ENCODE measurements around the gene FOXP3. TPM values are rescaled to one million over a fixed set of nuclear protein-coding genes. Genes with fewer than 3 reads are reported as not detected.

FOXP3 gene
- total RNA-seq, 1 experiment from 2014 or later = not detected

DNA sequence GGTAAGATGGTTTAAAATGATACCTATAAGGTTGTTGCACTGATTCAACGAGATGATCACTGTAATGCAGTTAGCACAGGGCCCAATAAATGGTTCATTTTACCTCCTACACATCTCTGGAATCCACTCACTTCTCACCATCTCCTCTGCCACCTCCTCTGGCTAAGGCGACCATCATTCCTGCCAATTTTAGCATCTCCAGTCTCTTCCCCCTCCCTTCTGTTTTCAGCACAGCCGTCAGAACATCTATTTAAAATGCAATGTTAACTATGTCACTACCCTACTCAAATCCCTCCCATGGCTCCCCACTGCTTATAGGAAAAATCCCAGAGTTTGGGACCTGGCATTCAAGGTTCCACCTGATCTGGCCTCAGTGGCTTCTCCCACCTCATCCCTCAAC, 61.0 kb downstream of the FOXP3 start:
- no peak for DNase-seq (ENCODE audit: low spot score)
- BruUV-seq (replicated peaks) = no TSS peak
- H3K9me3 ChIP-seq (ENCODE audit: low read depth, low read length, poor library complexity, severe bottlenecking) = no peaks in the 10 kb centered on the region
- H3K4me1 ChIP-seq (ENCODE audit: insufficient read depth, low read length, poor library complexity, severe bottlenecking) = peaks cover 4% of the 10 kb centered on the region
- no peak overlapping the region for H3K27ac ChIP-seq (ENCODE audit: low read depth, low read length, poor library complexity, severe bottlenecking)
- no peaks in the 10 kb centered on the region for H3K27me3 ChIP-seq (replicated peaks; ENCODE audit: insufficient read depth, low read depth, low read length, poor library complexity)
- CTCF ChIA-PET = no interaction called here
- intact Hi-C loops (cut with micrococcal nuclease; ENCODE audit: unreplicated experiment) = no loop called here
- no peaks in the 10 kb centered on the region for H3K36me3 ChIP-seq (ENCODE audit: insufficient read depth, low read length, poor library complexity, severe bottlenecking)
- TF ChIP-seq EZH2 (IDR thresholded peaks at IDR 0.05; ENCODE audit: borderline replicate concordance, low read depth, low read length, poor library complexity, severe bottlenecking) = no peak
- TF ChIP-seq, protein P1, sequence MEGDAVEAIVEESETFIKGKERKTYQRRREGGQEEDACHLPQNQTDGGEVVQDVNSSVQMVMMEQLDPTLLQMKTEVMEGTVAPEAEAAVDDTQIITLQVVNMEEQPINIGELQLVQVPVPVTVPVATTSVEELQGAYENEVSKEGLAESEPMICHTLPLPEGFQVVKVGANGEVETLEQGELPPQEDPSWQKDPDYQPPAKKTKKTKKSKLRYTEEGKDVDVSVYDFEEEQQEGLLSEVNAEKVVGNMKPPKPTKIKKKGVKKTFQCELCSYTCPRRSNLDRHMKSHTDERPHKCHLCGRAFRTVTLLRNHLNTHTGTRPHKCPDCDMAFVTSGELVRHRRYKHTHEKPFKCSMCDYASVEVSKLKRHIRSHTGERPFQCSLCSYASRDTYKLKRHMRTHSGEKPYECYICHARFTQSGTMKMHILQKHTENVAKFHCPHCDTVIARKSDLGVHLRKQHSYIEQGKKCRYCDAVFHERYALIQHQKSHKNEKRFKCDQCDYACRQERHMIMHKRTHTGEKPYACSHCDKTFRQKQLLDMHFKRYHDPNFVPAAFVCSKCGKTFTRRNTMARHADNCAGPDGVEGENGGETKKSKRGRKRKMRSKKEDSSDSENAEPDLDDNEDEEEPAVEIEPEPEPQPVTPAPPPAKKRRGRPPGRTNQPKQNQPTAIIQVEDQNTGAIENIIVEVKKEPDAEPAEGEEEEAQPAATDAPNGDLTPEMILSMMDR (conservative IDR thresholded peaks at IDR 0.05; ENCODE audit: low read depth, low read length) = no peak
- POLR2A ChIA-PET (ENCODE audit: low non-redundant PET) = no interaction called here
- H3K4me3 ChIP-seq (ENCODE audit: low read depth, low read length, poor library complexity, severe bottlenecking) = no peak overlapping the region

GRCh38 chrX:49202022-49202421, 62.5 kb downstream of the FOXP3 start:
- CTCF ChIA-PET = interaction anchor here (0.6 kb wide), 1 partner anchor 911 kb away, joined by 3 read pairs; no protein-coding TSS in a partner anchor
- intact Hi-C loops (cut with micrococcal nuclease; ENCODE audit: unreplicated experiment) = no loop called here
- no TSS peak for BruUV-seq (replicated peaks)

More at GRCh38 chrX:49202022-49202421, 62.5 kb downstream of the FOXP3 start:
- Histone ChIP-seq H3K27me3 (replicated peaks; ENCODE audit: insufficient read depth, low read depth, low read length, poor library complexity) (no peaks in the 10 kb centered on the region), H3K27ac (ENCODE audit: low read depth, low read length, poor library complexity, severe bottlenecking) (no peak overlapping the region), H3K4me3 (ENCODE audit: low read depth, low read length, poor library complexity, severe bottlenecking) (no peak overlapping the region), H3K9me3 (ENCODE audit: low read depth, low read length, poor library complexity, severe bottlenecking) (no peaks in the 10 kb centered on the region), H3K36me3 (ENCODE audit: insufficient read depth, low read length, poor library complexity, severe bottlenecking) (no peaks in the 10 kb centered on the region), H3K4me1 (ENCODE audit: insufficient read depth, low read length, poor library complexity, severe bottlenecking) (peaks cover 4% of the 10 kb centered on the region)
- DNase-seq (ENCODE audit: low spot score) = no peak
- POLR2A ChIA-PET (ENCODE audit: low non-redundant PET) = no interaction called here
- no peak for TF ChIP-seq EZH2 (IDR thresholded peaks at IDR 0.05; ENCODE audit: borderline replicate concordance, low read depth, low read length, poor library complexity, severe bottlenecking)
- TF ChIP-seq, protein P1 (conservative IDR thresholded peaks at IDR 0.05; ENCODE audit: low read depth, low read length) = no peak

Other genes with a start within 250 kb of the FOXP3 start
- 49.5 and 56.8 TPM in 2 replicates for gene TFE3, start 221.4 kb downstream of the FOXP3 start, total RNA-seq (2021)
- gene CCDC120, start 205.7 kb downstream of the FOXP3 start, total RNA-seq (2021) = 11.9 and 13.0 TPM in 2 replicates
- 21.3 and 24.3 TPM in 2 replicates for gene PRAF2, start 190.7 kb downstream of the FOXP3 start, total RNA-seq (2021)
- gene WDR45, start 184.8 kb downstream of the FOXP3 start, total RNA-seq (2021) = 31.8 and 40.5 TPM in 2 replicates
- gene GPKOW, start 141.0 kb downstream of the FOXP3 start, total RNA-seq (2021) = 24.9 and 29.1 TPM in 2 replicates
- 1.1 and 1.5 TPM in 2 replicates for gene MAGIX, start 102.0 kb downstream of the FOXP3 start, total RNA-seq (2021)
- gene PLP2, start 92.8 kb downstream of the FOXP3 start, total RNA-seq (2021) = 70.0 and 87.5 TPM in 2 replicates
- 4.8 and 6.7 TPM in 2 replicates for gene PRICKLE3, start 78.3 kb downstream of the FOXP3 start, total RNA-seq (2021)
- 14.6 and 16.3 TPM in 2 replicates for gene SYP, start 64.5 kb downstream of the FOXP3 start, total RNA-seq (2021)
- gene CACNA1F, start 31.4 kb downstream of the FOXP3 start, total RNA-seq (2021) = not detected in 2 replicates
- 18.9 and 20.5 TPM in 2 replicates for gene CCDC22, start 29.2 kb downstream of the FOXP3 start, total RNA-seq (2021)
- 11.4 and 12.3 TPM in 2 replicates for gene PPP1R3F, start 5.1 kb upstream of the FOXP3 start, total RNA-seq (2021)
- not detected in 2 replicates for gene GAGE10, start 38.9 kb upstream of the FOXP3 start, total RNA-seq (2021)
- gene GAGE12J, start 57.3 kb upstream of the FOXP3 start, total RNA-seq (2021) = not detected in 2 replicates
- not detected in 2 replicates for gene GAGE13, start 66.9 kb upstream of the FOXP3 start, total RNA-seq (2021)

Data from A673 (cell line).